GM19240 (cell line): ENCODE data around the gene BANF2.
"Not testable (repeated sequence)": the region's sequence is repeated elsewhere in the genome, so short reads cannot be mapped to it uniquely, and the experiment has no call there.

Source experiments
- DNase-seq: peaks from one replicate; pipeline ENCODE4 v3.0.0; 2011; ENCODE audit warnings: low spot score; ENCODE audit not compliant: insufficient read length

Gene BANF2

GRCh38 chr20:17682103-17682888 lies 17.5 kb upstream of the BANF2 start, which contains the start of gene RRBP1:
TSS of gene RRBP1 (minus strand) at chr20:17682242. CDS start at chr20:17660507, 21,735 bp downstream.
- peak; percentile 98 for DNase-seq

DNA sequence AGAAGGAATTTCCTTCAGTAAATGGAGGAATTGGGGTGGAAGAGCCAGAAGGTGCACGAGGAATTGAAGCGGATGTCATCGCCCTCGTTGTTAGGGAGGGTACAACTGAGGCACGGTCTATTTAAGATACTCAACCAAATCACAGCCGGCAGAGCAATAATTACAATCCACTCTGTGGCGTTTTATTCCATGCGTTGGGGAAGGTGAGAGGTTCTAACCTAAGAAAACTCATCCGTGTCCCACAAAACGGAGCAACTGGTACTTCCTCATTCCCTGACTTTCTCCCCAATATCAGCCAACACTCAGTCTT lies 16.9 kb upstream of the BANF2 start:
- DNase-seq: no peak

DNA sequence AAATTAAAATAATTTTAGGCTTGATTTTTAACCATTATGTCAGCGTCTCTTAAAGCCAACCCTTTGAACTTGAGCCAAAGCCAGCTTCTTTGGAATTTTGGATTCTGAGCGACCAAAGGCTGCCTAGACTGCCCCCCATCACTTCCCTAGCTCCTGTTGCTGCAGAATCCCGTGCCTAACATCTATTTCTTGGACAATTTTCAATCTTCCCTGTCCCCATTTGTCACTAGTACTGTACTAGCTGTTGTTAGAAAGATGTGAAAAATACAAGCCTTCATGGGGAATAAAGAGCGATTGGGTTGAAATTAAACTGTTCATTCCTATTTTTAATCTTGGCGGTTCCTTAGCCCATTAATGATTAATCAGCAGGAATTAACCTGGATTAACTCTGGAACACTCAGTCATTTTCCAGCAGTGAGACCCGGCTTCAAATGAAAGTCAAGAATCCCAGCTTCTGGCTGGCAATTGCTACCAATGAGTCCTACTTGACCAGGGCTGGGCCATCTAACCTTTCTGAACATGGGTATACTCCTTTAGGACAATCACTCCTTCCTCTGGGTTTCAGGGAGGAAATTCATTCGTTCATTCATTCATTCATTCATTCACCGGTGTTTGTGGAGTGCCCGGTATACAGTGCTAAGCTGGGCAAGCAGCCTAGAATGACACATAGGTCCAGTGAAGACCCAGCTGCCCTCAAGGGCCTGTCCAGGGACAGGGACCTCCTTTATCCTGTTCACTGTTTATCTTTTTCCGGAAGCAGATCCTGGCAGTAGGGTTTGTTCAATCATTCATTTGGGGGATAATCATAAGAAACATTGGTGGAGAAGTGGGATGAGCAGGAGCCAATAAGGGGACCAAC lies 16.3 kb upstream of the BANF2 start:
- DNase-seq: no peak

DNA sequence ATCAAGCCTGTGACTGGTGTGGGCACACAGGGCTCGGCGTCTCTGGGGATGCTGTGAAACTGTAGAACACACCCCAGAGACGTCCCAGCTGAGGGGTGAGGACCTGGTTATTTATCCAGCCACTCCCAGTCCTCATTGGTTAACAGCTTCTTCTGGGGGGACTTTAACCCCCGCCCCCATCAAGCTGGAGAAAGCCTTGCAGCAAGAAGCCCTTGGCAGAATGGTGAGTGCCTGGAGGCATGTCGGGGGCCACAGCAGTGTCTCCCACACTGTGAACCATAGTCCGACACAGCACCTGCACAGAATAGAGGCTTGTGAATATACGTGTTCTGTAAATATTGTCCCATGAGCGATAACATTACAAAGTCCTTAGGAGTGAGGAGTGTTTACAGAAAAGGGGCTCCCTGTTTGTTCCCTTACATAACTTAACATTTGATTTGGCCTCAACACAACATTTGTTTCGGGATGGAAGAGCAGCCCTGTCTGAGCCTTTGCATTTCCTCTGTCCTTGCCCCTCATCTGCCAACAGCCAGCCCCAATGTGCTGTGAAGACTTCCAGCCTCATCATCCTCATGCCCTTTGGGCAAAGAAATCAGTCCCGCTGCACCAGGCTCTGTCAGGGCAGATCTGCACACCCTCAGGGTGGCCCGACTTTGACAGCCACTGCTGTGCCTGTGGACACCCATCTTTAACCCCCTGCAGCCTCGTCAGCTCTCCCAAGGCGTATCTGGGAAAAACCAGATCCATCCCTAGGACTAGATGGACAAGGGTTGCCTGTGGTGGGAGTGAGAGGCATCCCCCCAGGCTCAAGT lies 15.5 kb upstream of the BANF2 start:
- no peak for DNase-seq

DNA sequence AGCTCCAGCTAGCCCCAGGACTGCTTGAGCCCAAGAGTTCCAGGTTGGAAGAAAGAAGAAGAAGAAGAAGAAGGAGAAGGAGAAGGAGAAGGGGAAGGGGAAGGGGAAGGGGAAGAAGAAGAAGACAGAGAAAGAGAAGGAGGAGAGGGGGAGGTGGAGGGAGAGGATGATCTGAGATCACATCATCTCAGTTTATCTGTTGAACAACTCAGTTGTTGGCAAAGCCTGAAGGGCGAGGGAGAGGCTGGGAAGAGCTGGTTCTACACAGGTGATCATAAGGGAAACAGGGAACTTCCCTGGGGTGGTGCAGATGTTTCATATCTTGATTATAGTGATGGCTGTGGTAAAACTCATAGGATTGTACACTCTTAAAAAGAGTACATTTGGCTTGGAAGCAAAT lies 14.6 kb upstream of the BANF2 start:
- DNase-seq: no peak

DNA sequence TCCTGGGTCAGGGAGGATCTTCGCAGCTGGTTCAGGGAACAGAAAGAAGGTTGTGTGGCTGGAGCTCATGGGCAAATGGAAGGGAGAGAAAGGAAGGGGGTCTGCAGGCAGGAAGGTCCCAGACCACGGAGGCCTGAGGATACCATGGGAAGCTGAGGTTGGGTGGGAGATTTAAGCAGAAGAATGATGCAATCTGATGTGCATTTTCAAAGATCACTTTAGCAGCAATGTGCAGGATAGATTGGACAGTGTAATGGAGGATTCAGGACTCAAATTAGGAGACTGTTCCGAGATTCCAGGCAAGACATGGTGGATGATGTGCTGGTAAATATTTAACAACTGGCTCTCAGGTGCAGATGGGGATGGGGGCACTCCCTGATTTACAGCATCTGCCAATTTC lies 12.0 kb upstream of the BANF2 start:
- DNase-seq: no peak

GRCh38 chr20:17688965-17689364 lies 10.8 kb upstream of the BANF2 start:
- DNase-seq: no peak

GRCh38 chr20:17690144-17690543 lies 9.6 kb upstream of the BANF2 start:
- DNase-seq: no peak

DNA sequence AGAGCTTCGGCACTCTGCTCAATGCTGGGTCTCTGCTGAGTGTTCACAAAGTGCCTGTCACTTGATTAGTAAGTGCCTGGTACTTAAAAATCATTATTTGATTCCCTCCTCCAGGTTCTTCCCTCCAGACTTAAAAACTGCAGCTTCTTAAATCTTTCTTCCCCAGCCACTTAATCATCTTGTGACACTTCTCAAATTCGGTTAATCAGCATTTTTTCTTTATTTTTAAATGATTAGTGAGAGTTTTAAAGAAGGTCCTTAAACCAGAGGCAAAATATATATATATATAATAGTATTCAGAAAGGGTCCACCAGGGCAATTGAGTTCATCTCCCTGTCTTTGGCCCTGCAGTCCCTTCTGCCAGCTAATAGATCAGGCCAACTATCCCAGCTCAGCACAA lies 8.0 kb upstream of the BANF2 start:
- DNase-seq: no peak

GRCh38 chr20:17693444-17694001 lies 6.2 kb upstream of the BANF2 start:
- DNase-seq: no peak

GRCh38 chr20:17694767-17695166 lies 5.0 kb upstream of the BANF2 start:
- DNase-seq: no peak

GRCh38 chr20:17696287-17696686 lies 3.5 kb upstream of the BANF2 start:
- no peak for DNase-seq

- no peak for DNase-seq
These were observed 2.6 kb upstream of the BANF2 start for GRCh38 chr20:17697171-17697570.

DNA sequence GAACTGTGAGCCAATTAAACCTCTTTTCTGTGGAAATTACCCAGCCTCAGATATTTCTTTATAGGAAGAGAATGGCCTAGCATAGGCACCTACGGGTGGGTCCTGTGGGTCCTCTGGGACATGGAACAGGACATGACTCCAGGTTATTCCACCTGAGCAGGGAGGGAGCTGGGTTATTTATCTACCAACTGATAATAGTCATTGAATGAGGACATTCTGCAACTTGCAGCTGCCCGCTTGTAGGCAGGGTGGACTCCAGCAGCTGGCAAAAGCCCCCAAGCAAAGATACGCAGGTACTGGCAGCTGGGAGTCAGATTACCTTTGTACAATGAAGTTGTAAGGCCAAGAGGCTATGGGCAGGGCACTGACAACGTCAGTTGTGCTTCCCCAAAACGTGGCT lies 1.4 kb upstream of the BANF2 start:
- no peak for DNase-seq

- no peak for DNase-seq
These were observed 871 bp downstream of the BANF2 start for GRCh38 chr20:17700637-17701036.

DNA sequence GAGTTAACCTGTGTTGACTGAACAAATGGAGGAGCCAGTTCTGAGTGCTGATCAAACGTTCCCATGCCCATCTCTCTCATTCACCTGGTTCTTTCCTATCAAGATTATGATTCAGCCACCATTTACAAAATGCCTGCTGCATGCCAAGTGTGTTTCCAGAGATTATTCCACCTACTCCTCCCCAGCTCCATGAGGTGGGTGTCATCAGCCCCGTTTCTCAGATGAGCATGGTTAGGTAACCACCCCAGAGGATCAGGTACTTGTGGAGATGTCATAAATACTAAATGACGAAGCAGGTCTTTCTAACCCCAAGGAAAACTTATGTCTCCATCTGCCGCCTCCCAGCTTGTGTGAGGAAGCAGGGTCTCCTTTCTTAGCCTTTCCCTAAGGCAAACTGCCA lies 2.1 kb downstream of the BANF2 start:
- no peak for DNase-seq

- no peak for DNase-seq
These were observed 5.0 kb downstream of the BANF2 start for GRCh38 chr20:17704589-17705317.

GRCh38 chr20:17705916-17706315 lies 6.2 kb downstream of the BANF2 start:
- DNase-seq: no peak

GRCh38 chr20:17706632-17707031 lies 6.9 kb downstream of the BANF2 start:
- DNase-seq: no peak

GRCh38 chr20:17707951-17708350 lies 8.2 kb downstream of the BANF2 start:
- not testable (repeated sequence) for DNase-seq
